NCI-H146 treated with DMSO at 0.1 percent for 48 hours (cell line): Measurements from ENCODE around the gene UBTD2.

ENCODE experiments used
- DNase-seq: peaks from one replicate; lab custom pipeline; 2025; ENCODE audit not compliant: unreplicated experiment; lab: John Stamatoyannopoulos, UW

Gene UBTD2

DNA sequence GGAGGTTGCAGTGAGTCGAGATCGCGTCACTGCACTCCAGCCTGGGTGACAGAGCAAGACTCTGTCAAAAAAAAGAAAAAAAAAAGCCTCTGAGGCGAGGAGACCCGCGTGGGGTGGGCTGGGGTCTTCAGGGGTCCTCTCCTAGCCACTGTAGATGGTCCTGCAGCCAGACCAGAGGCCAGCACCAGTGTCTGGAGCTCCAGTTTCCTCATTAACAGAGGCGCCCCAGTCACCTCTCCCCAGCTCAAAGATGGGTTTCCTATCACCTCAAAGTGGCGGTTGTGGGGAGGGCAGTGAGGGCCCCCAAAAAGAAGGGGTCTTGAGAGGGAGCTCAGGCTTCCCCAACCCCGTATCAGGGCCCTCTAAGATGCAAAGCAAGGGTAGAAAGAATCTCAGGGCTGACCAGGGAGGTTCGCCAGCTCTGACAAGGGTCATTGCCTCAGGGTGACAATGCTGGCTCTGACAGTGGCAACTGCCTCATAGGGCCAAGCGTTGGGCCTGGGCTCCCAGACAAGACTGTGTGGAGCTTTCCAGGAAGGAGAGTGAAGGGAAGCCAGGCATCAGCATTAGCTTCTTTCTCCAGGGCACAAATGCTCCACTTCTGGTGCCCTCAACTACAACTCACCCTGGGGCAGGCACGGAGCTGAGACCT, 110.5 kb downstream of the UBTD2 start:
- DNase-seq, result no peak

- DNase-seq, result no peak
Measured at GRCh38 chr5:172171118-172171517, 112.4 kb downstream of the UBTD2 start.

GRCh38 chr5:172170251-172170701, 113.3 kb downstream of the UBTD2 start:
- DNase-seq, result no peak

DNA sequence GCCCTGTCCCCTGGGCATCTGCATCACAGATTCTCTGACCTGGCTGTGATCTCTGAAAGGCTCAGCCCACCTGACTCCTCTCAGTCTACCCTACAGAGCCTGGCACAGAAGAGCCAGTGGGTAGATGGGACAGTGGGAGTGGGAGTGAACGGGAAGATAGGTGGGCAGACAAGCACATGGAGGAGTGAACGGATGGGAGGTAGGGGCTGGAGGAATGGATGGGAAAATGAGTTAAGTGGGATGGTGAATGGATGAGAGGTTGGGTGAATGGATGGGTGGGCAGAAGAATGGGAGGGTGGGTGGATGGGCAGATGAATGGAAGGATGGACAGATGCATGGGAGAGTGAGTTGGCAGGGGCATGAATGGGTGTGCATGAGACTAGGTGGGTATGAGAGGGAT, 114.3 kb downstream of the UBTD2 start:
- no peak for DNase-seq

DNA sequence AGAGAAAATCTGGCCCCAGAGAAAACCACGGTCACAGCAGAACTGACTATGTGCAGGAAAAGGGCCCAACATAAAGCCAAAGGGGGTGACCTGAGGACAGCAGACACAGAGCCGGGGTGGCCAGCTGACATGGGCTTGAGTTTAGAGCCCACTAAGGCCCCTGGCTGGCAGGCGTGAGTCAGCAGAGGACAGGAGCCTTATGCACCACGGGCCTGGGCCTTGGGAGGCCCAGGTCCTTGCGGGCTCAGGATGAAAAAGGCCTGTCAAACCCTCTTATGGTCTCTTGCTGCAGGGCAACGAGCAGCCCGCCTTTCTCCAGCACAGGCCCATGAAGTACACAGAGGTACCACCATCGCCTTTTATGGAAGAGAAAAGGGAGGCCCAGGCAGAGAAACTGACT, 115.3 kb downstream of the UBTD2 start:
- no peak for DNase-seq

GRCh38 chr5:172167895-172168294, 115.7 kb downstream of the UBTD2 start:
- DNase-seq, result no peak

- DNase-seq, result no peak
Measured at GRCh38 chr5:172166030-172166826, 117.3 kb downstream of the UBTD2 start.

DNA sequence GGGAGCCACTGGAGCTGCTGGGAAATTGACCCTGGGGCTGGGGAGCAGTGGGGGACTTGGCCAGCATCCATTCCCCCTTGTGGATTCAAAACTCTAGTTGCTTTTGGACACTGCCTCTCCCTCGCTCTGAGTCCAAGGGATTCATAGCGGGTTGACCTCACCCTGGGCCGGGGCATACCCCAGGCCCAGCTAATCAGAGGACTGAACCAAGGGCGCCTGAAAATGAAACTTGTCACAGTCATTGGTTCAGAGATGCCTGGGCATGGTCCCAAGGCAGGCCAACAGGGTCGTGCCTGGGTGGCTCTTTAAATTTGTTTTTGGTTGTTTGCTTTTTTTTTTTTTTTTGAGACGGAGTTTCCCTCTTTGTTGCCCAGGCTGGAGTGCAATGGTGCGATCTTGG, 118.1 kb downstream of the UBTD2 start:
- no peak for DNase-seq

GRCh38 chr5:172164769-172165212, 118.8 kb downstream of the UBTD2 start:
- no peak for DNase-seq

GRCh38 chr5:172163346-172163745, 120.2 kb downstream of the UBTD2 start:
- DNase-seq, result no peak

- DNase-seq, result no peak
Measured at GRCh38 chr5:172162987-172163343, 120.6 kb downstream of the UBTD2 start.

DNA sequence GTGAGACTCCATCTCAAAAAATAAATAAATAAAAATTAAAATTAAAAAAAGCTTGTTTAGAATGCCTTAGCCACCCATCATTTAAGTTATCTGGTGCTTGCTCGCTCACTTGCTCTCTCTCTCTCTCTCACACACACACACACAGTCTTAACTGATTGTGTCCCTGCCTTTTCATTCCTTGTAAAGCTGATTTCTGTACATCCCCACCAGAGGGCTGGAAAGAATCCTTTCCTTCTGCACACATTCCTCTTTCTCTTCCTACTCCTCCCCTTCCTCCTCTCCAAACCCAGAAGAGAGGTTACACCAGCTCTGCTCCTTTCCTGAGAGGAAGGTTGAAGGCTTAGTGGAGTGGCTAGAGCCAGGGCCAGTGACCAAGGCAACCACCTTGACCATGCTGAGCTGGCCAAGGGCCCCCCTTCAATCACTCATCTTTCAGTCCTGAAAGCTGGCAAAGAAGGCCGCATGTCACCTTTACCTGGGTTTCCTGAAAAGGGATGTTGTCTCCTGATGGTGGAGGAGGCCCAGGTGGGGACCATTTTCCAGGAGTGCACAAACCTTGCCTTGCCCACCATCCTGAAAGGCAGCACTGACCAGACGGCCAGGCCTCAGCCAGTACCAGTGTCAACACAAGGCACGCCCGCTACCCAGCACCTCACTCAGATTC, 121.1 kb downstream of the UBTD2 start:
- no peak for DNase-seq

DNA sequence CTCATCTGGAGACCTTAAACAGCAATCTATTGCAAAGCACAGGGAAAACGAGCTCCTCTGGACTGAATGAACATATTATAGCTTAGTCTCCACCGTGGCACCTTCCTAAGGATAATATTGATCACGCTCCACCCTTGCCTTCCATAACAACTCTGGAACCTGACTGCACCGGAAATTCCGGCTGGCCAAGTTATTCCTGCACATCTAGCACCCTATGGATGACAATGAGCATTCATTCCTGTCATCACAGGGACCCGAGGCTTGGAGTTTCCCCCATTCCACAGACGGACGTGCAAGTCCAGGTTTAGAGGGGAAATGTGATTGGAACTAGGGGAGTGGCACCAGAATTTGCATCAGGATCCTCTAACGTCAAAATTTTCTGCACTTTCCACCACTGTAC, 123.1 kb downstream of the UBTD2 start:
- DNase-seq, result no peak
